Neural progenitor cell (in vitro differentiated cells): ENCODE data around the gene PGAP1. TPM values are rescaled to one million over a fixed set of nuclear protein-coding genes. Genes with fewer than 3 reads are reported as not detected.
A peak's percentile ranks its signal among the peaks of the same experiment; 100 is the strongest.

ENCODE experiments used
- DNase-seq: peaks from one replicate; pipeline ENCODE4 v3.0.0-alpha.2; 2016; ENCODE audit warnings: low spot score
- H2AFZ ChIP-seq: fragments of 200-600 bp; sonication (generic); replicated peaks from 2 replicates; pipeline ENCODE4 v1.6.1; 2016; ENCODE audit warnings: antibody characterized with exemption
- H3F3A ChIP-seq: fragments of 200-600 bp; sonication (generic); 2 replicates; pipeline ENCODE4 v1.6.1; 2016; ENCODE audit warnings: antibody characterized with exemption, low read depth
- H3K27ac ChIP-seq: fragments of 200-600 bp; sonication (generic); 2 replicates; pipeline ENCODE4 v1.5.1; 2016; ENCODE audit warnings: mild to moderate bottlenecking
- H3K27me3 ChIP-seq: fragments of 200-600 bp; sonication (generic); 2 replicates; pipeline ENCODE4 v1.6.1; 2016; ENCODE audit warnings: mild to moderate bottlenecking, moderate library complexity
- H3K36me3 ChIP-seq: fragments of 200-600 bp; sonication (generic); 2 replicates; pipeline ENCODE4 v1.5.1; 2016
- H3K4me1 ChIP-seq: fragments of 200-600 bp; sonication (generic); 2 replicates; pipeline ENCODE4 v1.6.1; 2016; ENCODE audit warnings: mixed run types
- H3K4me2 ChIP-seq: fragments of 200-600 bp; sonication (generic); 2 replicates; pipeline ENCODE4 v1.6.1; 2016
- H3K4me3 ChIP-seq: fragments of 200-600 bp; sonication (generic); 2 replicates; pipeline ENCODE4 v1.5.1; 2016
- H3K79me2 ChIP-seq: fragments of 200-600 bp; sonication (generic); 2 replicates; pipeline ENCODE4 v1.6.1; 2016; ENCODE audit warnings: low read depth
- H3K9ac ChIP-seq: fragments of 200-600 bp; sonication (generic); 2 replicates; pipeline ENCODE4 v1.6.1; 2016
- H3K9me3 ChIP-seq: fragments of 200-600 bp; sonication (generic); 2 replicates; pipeline ENCODE4 v1.5.1; 2016; ENCODE audit warnings: low read depth
- H4K20me1 ChIP-seq: fragments of 200-600 bp; sonication (generic); 2 replicates; pipeline ENCODE4 v1.6.1; 2016; ENCODE audit warnings: low read depth
- H3K27ac Mint-ChIP-seq: 3 replicates; pipeline ENCODE4 v1.8.0; 2021; ENCODE audit warnings: mixed read lengths
- H3K27me3 Mint-ChIP-seq: 2 replicates; pipeline ENCODE4 v1.8.0; 2022; ENCODE audit warnings: low read depth, mild to moderate bottlenecking, inconsistent platforms, moderate library complexity, mixed read lengths; ENCODE audit not compliant: insufficient read depth
- H3K36me3 Mint-ChIP-seq: 3 replicates; pipeline ENCODE4 v1.8.0; 2021; ENCODE audit warnings: mixed read lengths
- H3K4me1 Mint-ChIP-seq: 3 replicates; pipeline ENCODE4 v1.8.0; 2021; ENCODE audit warnings: mixed read lengths
- H3K4me3 Mint-ChIP-seq: 3 replicates; pipeline ENCODE4 v1.8.0; 2021; ENCODE audit warnings: mild to moderate bottlenecking, moderate library complexity, mixed read lengths
- H3K9me3 Mint-ChIP-seq: 3 replicates; pipeline ENCODE4 v1.8.0; 2020; ENCODE audit warnings: mixed read lengths
- EZH2 ChIP-seq: fragments of 200-600 bp; sonication (generic); IDR thresholded peaks from 2 replicates; pipeline ENCODE4 v1.6.1; 2017; ENCODE audit warnings: antibody characterized with exemption, mild to moderate bottlenecking, moderate library complexity
- EZH2phosphoT487 ChIP-seq: fragments of 200-600 bp; sonication (generic); IDR thresholded peaks from 2 replicates; pipeline ENCODE4 v1.6.1; 2017; ENCODE audit warnings: antibody characterized with exemption
- total RNA-seq: library from RNA; depleted of rRNA; stranded (reverse); fragments of >200 nt; gene quantifications from 2 replicates; pipeline ENCODE4 v1.2.3, GENCODE V29; 2015; ENCODE audit warnings: low replicate concordance
- TF ChIP-seq, protein P1 (sequence below): fragments of 200-600 bp; sonication (generic); IDR thresholded peaks from 2 replicates; pipeline ENCODE4 v1.5.1; 2017; ENCODE audit warnings: antibody characterized with exemption, mild to moderate bottlenecking

PGAP1 gene
- total RNA-seq, 1 donor from 2014 or later = 107 TPM

DNA sequence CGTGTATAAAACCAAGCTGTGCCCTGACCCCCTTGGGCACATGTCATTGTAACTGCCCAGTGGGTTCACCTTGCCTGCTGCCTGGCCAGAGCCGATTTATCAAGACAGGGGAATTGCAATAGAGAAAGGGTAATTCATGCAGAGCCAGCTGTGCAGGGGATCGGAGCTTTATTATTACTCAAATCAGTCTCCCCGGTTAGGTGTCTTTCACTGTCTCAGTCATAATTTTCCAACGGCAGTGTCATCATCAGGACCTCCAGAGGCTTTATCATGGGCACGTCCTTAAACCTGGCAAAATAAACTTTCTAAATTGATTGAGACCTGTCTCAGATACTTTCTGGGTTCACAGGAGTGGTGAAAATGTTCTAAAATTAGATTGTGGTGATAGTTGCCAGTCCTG lies 29.6 kb upstream of the PGAP1 start:
- H3K4me3 Mint-ChIP-seq = no peak overlapping the region
- H3K27me3 Mint-ChIP-seq = peaks cover 14% of the 10 kb centered on the region
- H3K36me3 ChIP-seq = no peaks in the 10 kb centered on the region
- TF ChIP-seq, protein P1, sequence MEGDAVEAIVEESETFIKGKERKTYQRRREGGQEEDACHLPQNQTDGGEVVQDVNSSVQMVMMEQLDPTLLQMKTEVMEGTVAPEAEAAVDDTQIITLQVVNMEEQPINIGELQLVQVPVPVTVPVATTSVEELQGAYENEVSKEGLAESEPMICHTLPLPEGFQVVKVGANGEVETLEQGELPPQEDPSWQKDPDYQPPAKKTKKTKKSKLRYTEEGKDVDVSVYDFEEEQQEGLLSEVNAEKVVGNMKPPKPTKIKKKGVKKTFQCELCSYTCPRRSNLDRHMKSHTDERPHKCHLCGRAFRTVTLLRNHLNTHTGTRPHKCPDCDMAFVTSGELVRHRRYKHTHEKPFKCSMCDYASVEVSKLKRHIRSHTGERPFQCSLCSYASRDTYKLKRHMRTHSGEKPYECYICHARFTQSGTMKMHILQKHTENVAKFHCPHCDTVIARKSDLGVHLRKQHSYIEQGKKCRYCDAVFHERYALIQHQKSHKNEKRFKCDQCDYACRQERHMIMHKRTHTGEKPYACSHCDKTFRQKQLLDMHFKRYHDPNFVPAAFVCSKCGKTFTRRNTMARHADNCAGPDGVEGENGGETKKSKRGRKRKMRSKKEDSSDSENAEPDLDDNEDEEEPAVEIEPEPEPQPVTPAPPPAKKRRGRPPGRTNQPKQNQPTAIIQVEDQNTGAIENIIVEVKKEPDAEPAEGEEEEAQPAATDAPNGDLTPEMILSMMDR = no peak
- DNase-seq = no peak
- H3K27ac Mint-ChIP-seq = no peak overlapping the region
- H3K4me1 ChIP-seq = peaks cover 63% of the 10 kb centered on the region
- no peaks in the 10 kb centered on the region for H4K20me1 ChIP-seq
- H3K9me3 ChIP-seq = no peaks in the 10 kb centered on the region
- peaks cover 43% of the 10 kb centered on the region for H3F3A ChIP-seq
- H3K36me3 Mint-ChIP-seq = peaks cover 4% of the 10 kb centered on the region
- H3K9me3 Mint-ChIP-seq = peaks cover 10% of the 10 kb centered on the region
- peaks cover 24% of the 10 kb centered on the region for H3K4me1 Mint-ChIP-seq
- no peak overlapping the region for H3K4me3 ChIP-seq
- no peaks in the 10 kb centered on the region for H3K79me2 ChIP-seq
- no peak overlapping the region for H2AFZ ChIP-seq
- no peak overlapping the region for H3K9ac ChIP-seq
- no peaks in the 10 kb centered on the region for H3K27me3 ChIP-seq
- peak overlapping the region; percentile 9 for H3K4me2 ChIP-seq
- no peak overlapping the region for H3K27ac ChIP-seq

DNA sequence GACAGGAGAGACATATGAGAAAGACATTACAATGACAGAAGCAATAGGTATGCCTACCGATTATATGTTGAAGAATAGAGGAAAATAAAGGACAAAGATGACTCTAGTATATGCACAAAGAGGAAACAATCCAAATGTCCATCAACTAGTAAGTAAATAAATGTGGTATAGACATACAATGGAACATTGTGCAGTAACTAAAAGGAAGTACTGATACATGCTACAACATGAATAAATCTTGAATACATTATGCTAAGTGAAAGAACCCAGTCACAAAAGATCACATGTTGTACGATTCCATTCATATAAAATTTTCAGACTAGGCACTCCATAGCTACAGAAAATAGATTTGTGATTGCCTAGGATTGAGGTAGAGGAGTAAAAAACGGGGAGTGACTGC lies 28.5 kb upstream of the PGAP1 start:
- no peak overlapping the region for H3K4me3 ChIP-seq
- peaks cover 24% of the 10 kb centered on the region for H3K4me1 Mint-ChIP-seq
- H3K27me3 Mint-ChIP-seq = peaks cover 14% of the 10 kb centered on the region
- H4K20me1 ChIP-seq = no peaks in the 10 kb centered on the region
- no peak for DNase-seq
- H3K4me3 Mint-ChIP-seq = no peak overlapping the region
- no peak overlapping the region for H3K27ac ChIP-seq
- no peak overlapping the region for H3K9ac ChIP-seq
- H2AFZ ChIP-seq = no peak overlapping the region
- H3K4me2 ChIP-seq = no peak overlapping the region
- no peaks in the 10 kb centered on the region for H3K79me2 ChIP-seq
- no peaks in the 10 kb centered on the region for H3K36me3 ChIP-seq
- peaks cover 43% of the 10 kb centered on the region for H3F3A ChIP-seq
- peaks cover 10% of the 10 kb centered on the region for H3K9me3 Mint-ChIP-seq
- H3K4me1 ChIP-seq = peaks cover 63% of the 10 kb centered on the region
- peaks cover 4% of the 10 kb centered on the region for H3K36me3 Mint-ChIP-seq
- no peaks in the 10 kb centered on the region for H3K9me3 ChIP-seq
- TF ChIP-seq EZH2phosphoT487 (no peak), EZH2 (no peak)
- TF ChIP-seq, protein P1 = no peak
- no peaks in the 10 kb centered on the region for H3K27me3 ChIP-seq
- H3K27ac Mint-ChIP-seq = no peak overlapping the region

- H3K79me2 ChIP-seq = no peaks in the 10 kb centered on the region
- H4K20me1 ChIP-seq = no peaks in the 10 kb centered on the region
- H3K27ac ChIP-seq = no peak overlapping the region
- H3K36me3 ChIP-seq = no peaks in the 10 kb centered on the region
- peak overlapping the region; percentile 15 for H2AFZ ChIP-seq
- no peak for DNase-seq
- H3K4me1 Mint-ChIP-seq = peaks cover 22% of the 10 kb centered on the region
- H3K4me1 ChIP-seq = peaks cover 56% of the 10 kb centered on the region
- H3K36me3 Mint-ChIP-seq = peaks cover 4% of the 10 kb centered on the region
- H3K4me3 Mint-ChIP-seq = no peak overlapping the region
- TF ChIP-seq EZH2phosphoT487 (no peak), EZH2 (no peak)
- TF ChIP-seq, protein P1 = no peak
- peaks cover 39% of the 10 kb centered on the region for H3F3A ChIP-seq
- no peak overlapping the region for H3K4me2 ChIP-seq
- H3K9me3 ChIP-seq = no peaks in the 10 kb centered on the region
- H3K9me3 Mint-ChIP-seq = peaks cover 6% of the 10 kb centered on the region
- no peak overlapping the region for H3K9ac ChIP-seq
- H3K27me3 ChIP-seq = no peaks in the 10 kb centered on the region
- H3K4me3 ChIP-seq = no peak overlapping the region
- H3K27me3 Mint-ChIP-seq = peaks cover 11% of the 10 kb centered on the region
- no peak overlapping the region for H3K27ac Mint-ChIP-seq
These were observed 27.5 kb upstream of the PGAP1 start for GRCh38 chr2:196954001-196954400.

DNA sequence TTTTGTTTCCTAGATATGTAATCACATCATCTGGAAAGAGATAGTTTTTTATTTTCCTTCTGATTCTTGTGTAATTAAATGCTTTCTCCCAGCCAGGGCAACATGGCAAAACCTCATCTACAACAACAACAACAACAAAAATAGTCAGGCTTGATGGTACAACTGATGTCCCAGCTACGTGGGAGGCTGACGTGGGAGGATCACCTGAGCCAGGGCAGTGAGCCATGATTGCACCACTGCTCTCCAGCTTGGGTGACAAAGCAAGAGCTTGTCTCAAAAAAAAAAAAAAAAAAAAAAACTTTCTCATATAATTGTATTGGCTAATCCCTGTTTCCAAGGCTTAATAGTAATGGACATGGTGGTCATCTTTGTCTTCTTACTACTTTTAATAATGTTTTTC lies 26.4 kb upstream of the PGAP1 start:
- Mint-ChIP-seq H3K4me1 (peaks cover 14% of the 10 kb centered on the region), H3K9me3 (peaks cover 3% of the 10 kb centered on the region), H3K27ac (no peak overlapping the region), H3K27me3 (peaks cover 11% of the 10 kb centered on the region), H3K4me3 (no peak overlapping the region), H3K36me3 (no peaks in the 10 kb centered on the region)
- H3K4me1 ChIP-seq = peaks cover 46% of the 10 kb centered on the region
- no peaks in the 10 kb centered on the region for H3K79me2 ChIP-seq
- no peaks in the 10 kb centered on the region for H3K27me3 ChIP-seq
- H3K36me3 ChIP-seq = no peaks in the 10 kb centered on the region
- no peak overlapping the region for H3K4me2 ChIP-seq
- H3K9ac ChIP-seq = no peak overlapping the region
- H3K27ac ChIP-seq = no peak overlapping the region
- H4K20me1 ChIP-seq = no peaks in the 10 kb centered on the region
- no peak overlapping the region for H2AFZ ChIP-seq
- no peak for TF ChIP-seq EZH2
- no peak for TF ChIP-seq EZH2phosphoT487
- TF ChIP-seq, protein P1 = no peak
- no peak for DNase-seq
- H3F3A ChIP-seq = peaks cover 28% of the 10 kb centered on the region
- no peak overlapping the region for H3K4me3 ChIP-seq
- no peaks in the 10 kb centered on the region for H3K9me3 ChIP-seq
